Activated CD4-positive, CD25-positive, alpha-beta regulatory T cell treated with anti-CD3 and anti-CD28 coated beads, Interleukin-2, amount 50 U/mL, for 16 hours (primary cell): ENCODE results near the gene KRTAP17-1.
"Not testable (repeated sequence)": the region's sequence is repeated elsewhere in the genome, so short reads cannot be mapped to it uniquely, and the experiment has no call there.

ENCODE experiments used
- DNase-seq: peaks from one replicate; pipeline ENCODE4 v3.0.0-alpha.2; 2020; ENCODE audit warnings: low read depth, low spot score

Gene KRTAP17-1

GRCh38 chr17:41304091-41304490 is 11.4 kb downstream of the KRTAP17-1 start:
- DNase-seq: no peak

GRCh38 chr17:41302981-41303380 is 12.5 kb downstream of the KRTAP17-1 start:
- no peak for DNase-seq

- DNase-seq: no peak
Observed at GRCh38 chr17:41301916-41302901, 13.3 kb downstream of the KRTAP17-1 start, which contains the start of gene KRTAP29-1. Gene KRTAP29-1 (minus strand): TSS chr17:41302851. CDS start chr17:41302851, 0 bp downstream.

GRCh38 chr17:41301204-41301790 is 14.2 kb downstream of the KRTAP17-1 start:
- DNase-seq: no peak

GRCh38 chr17:41298458-41299135 is 16.9 kb downstream of the KRTAP17-1 start:
- no peak for DNase-seq

GRCh38 chr17:41296846-41297245 is 18.7 kb downstream of the KRTAP17-1 start:
- no peak for DNase-seq

- no peak for DNase-seq
Observed at GRCh38 chr17:41294016-41294415, 21.5 kb downstream of the KRTAP17-1 start.

- DNase-seq: no peak
Observed at GRCh38 chr17:41287050-41287449, 28.5 kb downstream of the KRTAP17-1 start.

GRCh38 chr17:41284546-41284945 is 31.0 kb downstream of the KRTAP17-1 start:
- no peak for DNase-seq

GRCh38 chr17:41284043-41284442 is 31.5 kb downstream of the KRTAP17-1 start:
- DNase-seq: no peak

GRCh38 chr17:41278176-41278955 is 37.1 kb downstream of the KRTAP17-1 start:
- no peak for DNase-seq

- DNase-seq: not testable (repeated sequence)
Observed at GRCh38 chr17:41275648-41276190, 39.8 kb downstream of the KRTAP17-1 start, which contains the start of gene KRTAP9-7. Gene KRTAP9-7 (plus strand): TSS chr17:41275698. CDS start chr17:41275698, 0 bp downstream.

GRCh38 chr17:41271858-41272257 is 43.7 kb downstream of the KRTAP17-1 start:
- no peak for DNase-seq

GRCh38 chr17:41271323-41271722 is 44.2 kb downstream of the KRTAP17-1 start:
- DNase-seq: not testable (repeated sequence)

- no peak for DNase-seq
Observed at GRCh38 chr17:41267711-41268110, 47.8 kb downstream of the KRTAP17-1 start.

GRCh38 chr17:41265078-41265477 is 50.4 kb downstream of the KRTAP17-1 start, which contains the start of gene KRTAP9-6:
Gene KRTAP9-6 (plus strand): TSS chr17:41265378. CDS start chr17:41265378, 0 bp downstream.
- no peak for DNase-seq
